Lung (tissue), 12 donors: ENCODE results near the gene TOX2. TPM values are rescaled to one million over a fixed set of nuclear protein-coding genes. Genes with fewer than 3 reads are reported as not detected.

Experiments
- ATAC-seq: fragments of 200-7000 bp; cut with Tn5 transposase; one replicate; pipeline ENCODE4 v1.9.1; 2020; ENCODE audit warnings: moderate number of reproducible peaks; ENCODE audit not compliant: insufficient read depth, low FRiP score
- DNase-seq, 3 donors: peaks; one replicate each; pipeline ENCODE4 v3.0.0-alpha.2; 2013 to 2017
- H3K27ac ChIP-seq, 2 donors: one replicate each; pipeline ENCODE4 v1.5.1; 2013; ENCODE audit warnings: mild to moderate bottlenecking in 2 of 2, moderate library complexity in 2 of 2, control low read depth in 1 of 2, inconsistent platforms in 1 of 2, low read depth in 1 of 2, low read length in 1 of 2
- H3K27me3 ChIP-seq, 3 donors: one replicate each; pipeline ENCODE4 v1.5.1; 2013; ENCODE audit warnings: low read length in 2 of 3; ENCODE audit not compliant: control insufficient read depth in 3 of 3, insufficient read depth in 3 of 3
- H3K36me3 ChIP-seq, 4 donors: one replicate each; pipeline ENCODE4 v1.5.1; 2013; ENCODE audit warnings: low read length in 4 of 4, mild to moderate bottlenecking in 1 of 4, moderate library complexity in 1 of 4; ENCODE audit not compliant: control insufficient read depth in 4 of 4, insufficient read depth in 4 of 4
- H3K4me1 ChIP-seq, 5 donors: one replicate each; pipeline ENCODE4 v1.5.1; 2013; ENCODE audit warnings: low read length in 5 of 5, mild to moderate bottlenecking in 2 of 5, moderate library complexity in 1 of 5; ENCODE audit not compliant: control insufficient read depth in 5 of 5, insufficient read depth in 5 of 5
- H3K4me3 ChIP-seq: one replicate; pipeline ENCODE4 v1.5.1; 2013; ENCODE audit warnings: mild to moderate bottlenecking, control low read depth, moderate library complexity
- H3K9ac ChIP-seq, 2 donors: one replicate each; pipeline ENCODE4 v1.5.1; 2013; ENCODE audit warnings: low read length in 2 of 2, control low read depth in 1 of 2; ENCODE audit not compliant: insufficient read depth in 1 of 2
- H3K9me3 ChIP-seq, 4 donors: one replicate each; pipeline ENCODE4 v1.5.1; 2013; ENCODE audit warnings: low read length in 3 of 4, mild to moderate bottlenecking in 1 of 4, moderate library complexity in 1 of 4; ENCODE audit not compliant: control insufficient read depth in 4 of 4, insufficient read depth in 3 of 4
- CTCF ChIP-seq: IDR thresholded peaks from 2 replicates; pipeline ENCODE4 v1.5.1; 2012; ENCODE audit warnings: mild to moderate bottlenecking; ENCODE audit errors: control extremely low read depth, extremely low read depth
- WGBS, 2 donors: extraction: QIAGEN DNeasy Blood & Tissue Kit; methylation state at CpG; one replicate each; pipeline ENCODE4 v1.1.7; 2013; 5-methylcytosine and 5-hydroxymethylcytosine counted together
- polyA plus RNA-seq, 2 donors: library from polyadenylated mRNA; stranded (reverse); fragments of 200-250 nt; gene quantifications; one replicate each; pipeline ENCODE4 v1.2.1, GENCODE V29; 2013
- total RNA-seq, 2 donors: library from RNA; depleted of rRNA in 1 of 2; stranded (reverse); fragments of >200 nt in 1 of 2; gene quantifications; one replicate each; pipeline ENCODE4 v1.2.1, GENCODE V29; 2014 to 2021
- donor health status: control.
- donor health status: control.
- donor health status: Bipolar disorder and iron deficiency.
- donor health status: healthy.
- donor health status: DM: yes; HTN: yes; CAD: no.

TOX2 gene
- total and polyA plus RNA-seq, 4 donors: 12.0 to 25.5 (median 16.6) TPM

DNA sequence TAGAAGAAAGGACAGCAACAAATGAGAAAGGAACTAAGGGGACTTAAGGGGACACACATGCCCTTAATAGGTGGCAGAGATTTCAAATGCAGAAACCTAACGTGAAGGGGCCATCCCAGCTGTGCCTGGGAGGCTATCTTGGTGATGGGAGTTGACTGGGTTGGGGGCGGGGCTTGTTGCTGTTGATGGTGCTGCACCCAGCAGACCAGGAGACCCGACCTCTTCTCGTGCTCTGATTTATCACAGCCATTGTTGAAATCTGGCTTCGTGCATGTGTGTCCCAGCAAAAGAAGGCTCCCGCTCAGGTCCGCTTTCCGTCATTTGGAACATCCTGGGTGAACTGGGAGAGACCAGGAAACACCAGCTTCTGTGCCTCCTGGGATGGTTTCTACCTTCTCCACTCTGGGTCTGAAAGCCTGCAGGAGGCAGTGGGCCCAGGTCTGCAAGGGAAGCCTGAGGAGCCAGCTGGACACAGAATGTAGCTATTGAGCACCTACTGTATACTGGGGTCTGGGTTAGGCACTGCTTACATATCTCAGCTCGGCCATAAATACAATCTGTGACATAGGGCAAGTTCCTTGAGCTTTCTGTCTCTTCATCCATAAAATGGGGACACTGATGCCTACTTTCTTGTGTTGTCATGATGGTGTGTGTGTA is 32.1 kb downstream of the TOX2 start:
- no peaks in the 10 kb centered on the region for H3K27me3 ChIP-seq
- no peak overlapping the region for H3K27ac ChIP-seq
- H3K9ac ChIP-seq: no peak overlapping the region
- H3K36me3 ChIP-seq: no peaks in the 10 kb centered on the region
- DNase-seq: no peak
- no peak for TF ChIP-seq CTCF
- no peaks in the 10 kb centered on the region for H3K9me3 ChIP-seq
- 87 to 92% methylated on average over 9 of the region's 9 CpGs for WGBS, 2 donors
- ATAC-seq: no peak
- no peak overlapping the region for H3K4me3 ChIP-seq
- peaks cover 0 to 10% (median 4%) of the 10 kb centered on the region in 5 donors for H3K4me1 ChIP-seq

GRCh38 chr20:43947316-43947710 is 32.7 kb downstream of the TOX2 start:
- Histone ChIP-seq H3K9me3 (no peaks in the 10 kb centered on the region), H3K9ac (no peak overlapping the region), H3K4me1 (peaks cover 0 to 10% (median 4%) of the 10 kb centered on the region in 5 donors), H3K4me3 (no peak overlapping the region), H3K36me3 (no peaks in the 10 kb centered on the region), H3K27me3 (no peaks in the 10 kb centered on the region), H3K27ac (no peak overlapping the region)
- no peak for TF ChIP-seq CTCF
- 78 to 87% methylated on average over 6 of the region's 6 CpGs for WGBS, 2 donors
- ATAC-seq (no peak), DNase-seq (no peak)

- no peak for ATAC-seq
- no peaks in the 10 kb centered on the region for H3K36me3 ChIP-seq
- H3K27ac ChIP-seq: no peak overlapping the region
- H3K4me3 ChIP-seq: no peak overlapping the region
- H3K4me1 ChIP-seq: peaks cover 0 to 12% (median 4%) of the 10 kb centered on the region in 5 donors
- no peak for DNase-seq
- no peak for TF ChIP-seq CTCF
- WGBS, 2 donors: 83 to 87% methylated on average over 8 of the region's 8 CpGs
- H3K27me3 ChIP-seq: no peaks in the 10 kb centered on the region
- no peaks in the 10 kb centered on the region for H3K9me3 ChIP-seq
- no peak overlapping the region for H3K9ac ChIP-seq
Observed at GRCh38 chr20:43948455-43948854, 33.8 kb downstream of the TOX2 start.

DNA sequence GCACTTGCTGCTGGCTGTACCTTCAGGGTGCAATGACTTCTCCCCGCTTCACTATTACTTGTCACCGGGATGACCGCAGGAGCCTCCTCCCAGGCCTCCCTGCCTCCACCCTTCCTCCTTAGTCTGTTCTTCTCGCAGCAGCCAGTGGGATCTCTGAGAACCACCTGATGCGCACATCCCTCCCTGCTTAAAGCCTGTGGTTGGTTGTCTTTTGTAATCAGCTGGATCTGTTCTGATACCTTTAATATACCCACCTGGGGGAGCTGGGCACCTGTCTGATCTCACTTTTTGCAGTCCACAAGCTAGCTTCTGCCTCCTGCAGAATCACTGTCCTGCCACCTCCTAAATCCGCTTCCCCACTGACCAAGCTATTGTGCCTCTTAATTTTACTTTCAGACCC is 34.6 kb downstream of the TOX2 start:
- ATAC-seq (no peak), DNase-seq (no peak)
- H3K4me1 ChIP-seq: peaks cover 0 to 12% (median 4%) of the 10 kb centered on the region in 5 donors
- 93 to 94% methylated on average over 6 of the region's 6 CpGs for WGBS, 2 donors
- H3K27me3 ChIP-seq: no peaks in the 10 kb centered on the region
- no peak overlapping the region for H3K27ac ChIP-seq
- no peak overlapping the region for H3K9ac ChIP-seq
- H3K9me3 ChIP-seq: no peaks in the 10 kb centered on the region
- no peak for TF ChIP-seq CTCF
- H3K36me3 ChIP-seq: no peaks in the 10 kb centered on the region
- no peak overlapping the region for H3K4me3 ChIP-seq
